Endothelial cell (in vitro differentiated cells): ENCODE data around the gene C1QTNF3. TPM values are rescaled to one million over a fixed set of nuclear protein-coding genes. Genes with fewer than 3 reads are reported as not detected.

Experiments used
- DNase-seq: peaks from one replicate; pipeline ENCODE4 v3.0.0; 2021; ENCODE audit warnings: low spot score
- H3K27ac Mint-ChIP-seq: one replicate; pipeline ENCODE4 v1.8.0; 2021; ENCODE audit warnings: mixed read lengths, inconsistent platforms; ENCODE audit not compliant: unreplicated experiment
- H3K27me3 Mint-ChIP-seq: one replicate; pipeline ENCODE4 v1.8.0; 2021; ENCODE audit warnings: mild to moderate bottlenecking, moderate library complexity, mixed read lengths, inconsistent platforms; ENCODE audit not compliant: unreplicated experiment
- H3K36me3 Mint-ChIP-seq: one replicate; pipeline ENCODE4 v1.8.0; 2021; ENCODE audit warnings: mild to moderate bottlenecking, low read depth, mixed read lengths, inconsistent platforms; ENCODE audit not compliant: unreplicated experiment
- H3K4me1 Mint-ChIP-seq: one replicate; pipeline ENCODE4 v1.8.0; 2021; ENCODE audit warnings: mild to moderate bottlenecking, mixed read lengths, inconsistent platforms; ENCODE audit not compliant: unreplicated experiment
- H3K4me3 Mint-ChIP-seq: one replicate; pipeline ENCODE4 v1.8.0; 2021; ENCODE audit warnings: mild to moderate bottlenecking, mixed read lengths, inconsistent platforms; ENCODE audit not compliant: unreplicated experiment
- H3K9me3 Mint-ChIP-seq: one replicate; pipeline ENCODE4 v1.8.0; 2021; ENCODE audit warnings: mixed read lengths, inconsistent platforms; ENCODE audit not compliant: unreplicated experiment
- CTCF ChIP-seq: fragments of 200-600 bp; sonication (generic); IDR thresholded peaks from one replicate; pipeline ENCODE4 v1.5.0; 2021; ENCODE audit warnings: antibody characterized with exemption; ENCODE audit not compliant: unreplicated experiment
- total RNA-seq: library from RNA; stranded (reverse); fragmentation: NEBNext Ultra II Directional; extraction: Animal tissue kit (Norgen Biotek cat#: 25700); gene quantifications from one replicate; pipeline ENCODE4 v1.2.1, GENCODE V29; 2021; ENCODE audit not compliant: unreplicated experiment

The C1QTNF3 gene
- total RNA-seq, 1 donor from 2014 or later: 2.1 TPM

GRCh38 chr5:34057569-34057968, 14.6 kb upstream of the C1QTNF3 start:
- Mint-ChIP-seq H3K27ac (no peak overlapping the region), H3K27me3 (peaks cover 3% of the 10 kb centered on the region), H3K4me1 (peaks cover under 1% of the 10 kb centered on the region), H3K36me3 (peaks cover 6% of the 10 kb centered on the region), H3K4me3 (no peak overlapping the region), H3K9me3 (no peaks in the 10 kb centered on the region)
- no peak for TF ChIP-seq CTCF
- no peak for DNase-seq

- TF ChIP-seq CTCF: no peak
- DNase-seq: no peak
- Mint-ChIP-seq H3K4me3 (no peak overlapping the region), H3K36me3 (peaks cover 6% of the 10 kb centered on the region), H3K27me3 (peaks cover 3% of the 10 kb centered on the region), H3K9me3 (no peaks in the 10 kb centered on the region), H3K4me1 (peaks cover 5% of the 10 kb centered on the region), H3K27ac (no peak overlapping the region)
Measured at GRCh38 chr5:34057118-34057517, 14.1 kb upstream of the C1QTNF3 start.

- no peak for TF ChIP-seq CTCF
- Mint-ChIP-seq H3K4me3 (no peak overlapping the region), H3K27me3 (peaks cover 3% of the 10 kb centered on the region), H3K36me3 (peaks cover 7% of the 10 kb centered on the region), H3K9me3 (no peaks in the 10 kb centered on the region), H3K27ac (no peak overlapping the region), H3K4me1 (peaks cover 20% of the 10 kb centered on the region)
- no peak for DNase-seq
Measured at GRCh38 chr5:34055667-34056066, 12.7 kb upstream of the C1QTNF3 start.

GRCh38 chr5:34054400-34054729, 11.4 kb upstream of the C1QTNF3 start:
- no peak for TF ChIP-seq CTCF
- H3K9me3 Mint-ChIP-seq: no peaks in the 10 kb centered on the region
- H3K27ac Mint-ChIP-seq: no peak overlapping the region
- no peak overlapping the region for H3K4me3 Mint-ChIP-seq
- peaks cover 4% of the 10 kb centered on the region for H3K27me3 Mint-ChIP-seq
- H3K36me3 Mint-ChIP-seq: peaks cover 9% of the 10 kb centered on the region
- peaks cover 27% of the 10 kb centered on the region for H3K4me1 Mint-ChIP-seq
- no peak for DNase-seq

- no peaks in the 10 kb centered on the region for H3K9me3 Mint-ChIP-seq
- DNase-seq: no peak
- no peak for TF ChIP-seq CTCF
- peaks cover 1% of the 10 kb centered on the region for H3K27me3 Mint-ChIP-seq
- no peak overlapping the region for H3K27ac Mint-ChIP-seq
- H3K36me3 Mint-ChIP-seq: peaks cover 9% of the 10 kb centered on the region
- H3K4me3 Mint-ChIP-seq: no peak overlapping the region
- peaks cover 29% of the 10 kb centered on the region for H3K4me1 Mint-ChIP-seq
Measured at GRCh38 chr5:34053571-34054399, 10.8 kb upstream of the C1QTNF3 start.
